Measurements from ENCODE around the gene PIGK. TPM values are rescaled to one million over a fixed set of nuclear protein-coding genes. Genes with fewer than 3 reads are reported as not detected.

Gene PIGK
- total RNA-seq: 19.5 and 22.9 TPM in 2 replicates

DNA sequence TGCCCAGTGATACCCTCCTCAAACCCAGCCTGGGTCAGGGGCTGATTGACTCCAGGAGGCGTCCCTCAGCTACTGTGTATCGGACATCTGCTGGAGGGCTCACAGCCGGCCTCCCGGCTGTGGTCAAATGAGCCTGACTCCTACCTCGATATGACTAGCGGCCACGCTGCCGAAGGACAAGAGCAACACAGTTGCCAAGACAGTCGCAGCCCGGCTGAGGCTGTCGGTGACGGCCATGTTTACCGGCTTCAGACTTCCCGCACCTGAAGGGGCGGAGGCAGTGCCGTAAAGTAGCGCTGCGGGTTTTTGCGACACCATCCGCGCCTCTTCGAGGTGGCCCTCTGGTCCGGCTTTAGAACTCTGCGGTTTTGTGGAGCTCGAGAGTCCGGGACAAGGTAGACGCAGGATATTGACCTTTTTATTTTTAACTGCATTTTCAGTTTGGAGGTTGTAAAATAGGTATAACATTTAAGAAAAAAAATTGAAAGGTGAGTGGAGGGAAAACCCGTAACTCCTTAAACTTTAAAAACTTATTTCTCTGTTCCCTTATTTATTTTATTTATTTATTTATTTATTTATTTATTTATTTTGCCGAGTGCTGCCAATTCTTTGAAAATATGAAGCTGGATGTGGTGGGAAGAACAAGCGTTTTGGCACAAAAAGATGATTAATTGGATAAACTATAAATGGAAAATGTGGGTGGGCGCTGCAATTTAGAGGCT is at the start of gene PIGK:
Gene PIGK, minus strand, starts transcription at position 265 of the 722 bp plus-strand sequence. Its CDS starts 28 bp downstream, at position 237.

Other genes starting within 250 kb of the PIGK start
- 8.5 and 17.5 TPM in 2 replicates for gene AK5, start 62.6 kb upstream of the PIGK start, total RNA-seq